ENCODE results near the gene CGNL1. TPM values are rescaled to one million over a fixed set of nuclear protein-coding genes. Genes with fewer than 3 reads are reported as not detected.

Gene CGNL1
- polyA plus RNA-seq, 1 of the 3 experiments (the other 2 are of a cell fraction): 0.23 TPM

DNA sequence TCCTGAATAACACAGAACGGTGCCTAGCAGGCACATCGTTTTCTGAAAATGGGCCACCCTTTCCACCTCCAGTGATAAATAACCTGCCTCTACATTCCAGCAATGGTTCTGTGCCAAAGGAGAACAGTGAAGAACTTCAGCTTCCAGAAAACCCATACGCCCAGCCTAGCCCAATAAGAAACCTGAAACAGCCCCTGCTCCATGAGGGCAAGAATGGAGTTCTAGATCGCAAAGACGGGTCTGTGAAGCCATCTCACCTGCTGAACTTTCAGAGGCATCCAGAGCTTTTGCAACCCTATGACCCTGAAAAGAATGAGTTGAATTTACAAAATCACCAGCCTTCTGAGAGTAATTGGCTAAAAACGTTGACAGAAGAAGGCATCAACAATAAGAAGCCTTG is 61.9 kb downstream of the CGNL1 start:
- Histone ChIP-seq H3K27ac (ENCODE audit: low read depth in 2 of 2, low read length in 1 of 2) (no peak overlapping the region), H3K9ac (no peak overlapping the region), H3K79me2 (ENCODE audit: insufficient read depth) (no peaks in the 10 kb centered on the region), H4K20me1 (ENCODE audit: insufficient read depth) (no peaks in the 10 kb centered on the region), H3F3A (replicated peaks; ENCODE audit: insufficient read depth) (peaks cover 7% of the 10 kb centered on the region), H3K27me3 (ENCODE audit: insufficient read depth) (no peaks in the 10 kb centered on the region), H2AFZ (ENCODE audit: low read depth) (no peak overlapping the region), H3K4me3 (ENCODE audit: low read depth in 2 of 2, low read length in 1 of 2) (no peak overlapping the region), H3K4me1 (ENCODE audit: control insufficient read depth in 1 of 2, insufficient read depth in 2 of 2, low read depth in 1 of 2, low read length in 1 of 2) (no peaks in the 10 kb centered on the region; a peak in 1 of 4 replicates), H3K36me3 (replicated peaks in 1 of 2; ENCODE audit: control insufficient read depth in 1 of 2, insufficient read depth in 2 of 2, low read length in 1 of 2) (no peaks in the 10 kb centered on the region), H3K9me3 (no peaks in the 10 kb centered on the region), H3K9me2 (no peaks in the 10 kb centered on the region), H3K4me2 (no peak overlapping the region)
- CTCF ChIA-PET: interaction anchor here (1.1 to 1.3 kb wide), 2 partner anchors 11 to 97 kb away, joined by 4 read pairs; no protein-coding TSS in a partner anchor
- TF ChIP-seq, protein P1, sequence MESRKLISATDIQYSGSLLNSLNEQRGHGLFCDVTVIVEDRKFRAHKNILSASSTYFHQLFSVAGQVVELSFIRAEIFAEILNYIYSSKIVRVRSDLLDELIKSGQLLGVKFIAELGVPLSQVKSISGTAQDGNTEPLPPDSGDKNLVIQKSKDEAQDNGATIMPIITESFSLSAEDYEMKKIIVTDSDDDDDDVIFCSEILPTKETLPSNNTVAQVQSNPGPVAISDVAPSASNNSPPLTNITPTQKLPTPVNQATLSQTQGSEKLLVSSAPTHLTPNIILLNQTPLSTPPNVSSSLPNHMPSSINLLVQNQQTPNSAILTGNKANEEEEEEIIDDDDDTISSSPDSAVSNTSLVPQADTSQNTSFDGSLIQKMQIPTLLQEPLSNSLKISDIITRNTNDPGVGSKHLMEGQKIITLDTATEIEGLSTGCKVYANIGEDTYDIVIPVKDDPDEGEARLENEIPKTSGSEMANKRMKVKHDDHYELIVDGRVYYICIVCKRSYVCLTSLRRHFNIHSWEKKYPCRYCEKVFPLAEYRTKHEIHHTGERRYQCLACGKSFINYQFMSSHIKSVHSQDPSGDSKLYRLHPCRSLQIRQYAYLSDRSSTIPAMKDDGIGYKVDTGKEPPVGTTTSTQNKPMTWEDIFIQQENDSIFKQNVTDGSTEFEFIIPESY (IDR thresholded peaks at IDR 0.05; ENCODE audit: borderline replicate concordance, low read depth): no peak
- TF ChIP-seq, protein P2, sequence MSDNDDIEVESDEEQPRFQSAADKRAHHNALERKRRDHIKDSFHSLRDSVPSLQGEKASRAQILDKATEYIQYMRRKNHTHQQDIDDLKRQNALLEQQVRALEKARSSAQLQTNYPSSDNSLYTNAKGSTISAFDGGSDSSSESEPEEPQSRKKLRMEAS (IDR thresholded peaks at IDR 0.05; ENCODE audit: low read depth): no peak
- TF ChIP-seq, protein P3, sequence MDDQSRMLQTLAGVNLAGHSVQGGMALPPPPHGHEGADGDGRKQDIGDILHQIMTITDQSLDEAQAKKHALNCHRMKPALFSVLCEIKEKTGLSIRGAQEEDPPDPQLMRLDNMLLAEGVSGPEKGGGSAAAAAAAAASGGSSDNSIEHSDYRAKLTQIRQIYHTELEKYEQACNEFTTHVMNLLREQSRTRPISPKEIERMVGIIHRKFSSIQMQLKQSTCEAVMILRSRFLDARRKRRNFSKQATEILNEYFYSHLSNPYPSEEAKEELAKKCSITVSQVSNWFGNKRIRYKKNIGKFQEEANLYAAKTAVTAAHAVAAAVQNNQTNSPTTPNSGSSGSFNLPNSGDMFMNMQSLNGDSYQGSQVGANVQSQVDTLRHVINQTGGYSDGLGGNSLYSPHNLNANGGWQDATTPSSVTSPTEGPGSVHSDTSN (IDR thresholded peaks at IDR 0.05): no peak
- TF ChIP-seq, protein P4, sequence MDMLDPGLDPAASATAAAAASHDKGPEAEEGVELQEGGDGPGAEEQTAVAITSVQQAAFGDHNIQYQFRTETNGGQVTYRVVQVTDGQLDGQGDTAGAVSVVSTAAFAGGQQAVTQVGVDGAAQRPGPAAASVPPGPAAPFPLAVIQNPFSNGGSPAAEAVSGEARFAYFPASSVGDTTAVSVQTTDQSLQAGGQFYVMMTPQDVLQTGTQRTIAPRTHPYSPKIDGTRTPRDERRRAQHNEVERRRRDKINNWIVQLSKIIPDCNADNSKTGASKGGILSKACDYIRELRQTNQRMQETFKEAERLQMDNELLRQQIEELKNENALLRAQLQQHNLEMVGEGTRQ (IDR thresholded peaks at IDR 0.05; ENCODE audit: borderline replicate concordance, low read depth, low read length): no peak
- no peak for TF ChIP-seq RAD21 (IDR thresholded peaks at IDR 0.05; ENCODE audit: low read length)
- whole genome bisulfite sequencing (ENCODE audit: low lambda C conversion rate): 82% methylated on average over 6 of the region's 6 CpGs
- POLR2A ChIA-PET: no interaction called here
- DNase-seq: no peak

DNA sequence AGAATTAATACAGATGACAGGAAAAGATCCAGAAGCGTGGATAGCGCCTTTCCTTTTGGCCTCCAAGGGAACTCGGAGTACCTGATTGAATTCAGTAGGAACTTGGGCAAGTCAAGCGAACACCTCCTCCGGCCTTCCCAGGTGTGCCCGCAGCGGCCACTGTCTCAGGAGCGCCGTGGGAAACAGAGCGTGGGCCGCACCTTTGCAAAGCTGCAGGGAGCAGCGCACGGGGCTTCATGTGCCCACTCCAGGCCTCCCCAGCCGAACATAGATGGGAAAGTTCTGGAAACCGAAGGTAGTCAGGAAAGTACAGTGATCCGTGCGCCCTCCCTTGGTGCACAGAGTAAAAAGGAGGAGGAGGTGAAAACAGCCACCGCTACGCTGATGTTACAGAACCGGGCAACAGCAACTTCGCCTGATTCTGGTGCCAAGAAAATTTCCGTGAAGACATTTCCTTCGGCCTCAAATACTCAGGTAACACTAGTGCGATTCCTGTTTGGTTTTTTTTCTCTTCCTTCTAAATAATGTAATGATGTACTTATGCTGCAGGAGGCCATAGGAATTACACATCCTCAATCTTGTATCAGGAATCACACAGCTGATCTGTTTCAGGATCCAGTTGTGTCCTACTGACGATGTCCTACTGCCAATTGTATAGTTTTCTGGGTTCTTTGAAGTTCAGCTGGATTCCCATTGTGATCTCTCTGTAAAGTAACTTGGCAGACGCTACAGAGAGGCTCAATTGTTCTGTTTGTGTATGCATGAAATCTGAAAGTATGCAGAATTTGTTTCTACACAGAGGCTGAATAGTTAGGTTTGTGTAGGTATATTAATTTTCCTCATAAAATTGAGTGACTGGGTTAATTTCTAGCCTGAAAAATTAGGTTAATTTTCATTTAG is 63.1 kb downstream of the CGNL1 start:
- no peak overlapping the region for H3K4me3 ChIP-seq (ENCODE audit: low read depth in 2 of 2, low read length in 1 of 2)
- no peak overlapping the region for H2AFZ ChIP-seq (ENCODE audit: low read depth)
- H4K20me1 ChIP-seq (ENCODE audit: insufficient read depth): no peaks in the 10 kb centered on the region
- no peak overlapping the region for H3K9ac ChIP-seq
- H3F3A ChIP-seq (replicated peaks; ENCODE audit: insufficient read depth): peaks cover 7% of the 10 kb centered on the region
- WGBS (ENCODE audit: low lambda C conversion rate): 92% methylated on average over 26 of the region's 26 CpGs
- no peaks in the 10 kb centered on the region for H3K9me3 ChIP-seq
- H3K27me3 ChIP-seq (ENCODE audit: insufficient read depth): no peaks in the 10 kb centered on the region
- no peaks in the 10 kb centered on the region for H3K79me2 ChIP-seq (ENCODE audit: insufficient read depth)
- CTCF ChIA-PET: no interaction called here
- no peak overlapping the region for H3K27ac ChIP-seq (ENCODE audit: low read depth in 2 of 2, low read length in 1 of 2)
- no peaks in the 10 kb centered on the region; a peak in 1 of 4 replicates for H3K4me1 ChIP-seq (ENCODE audit: control insufficient read depth in 1 of 2, insufficient read depth in 2 of 2, low read depth in 1 of 2, low read length in 1 of 2)
- H3K9me2 ChIP-seq: no peaks in the 10 kb centered on the region
- no peaks in the 10 kb centered on the region for H3K36me3 ChIP-seq (replicated peaks in 1 of 2; ENCODE audit: control insufficient read depth in 1 of 2, insufficient read depth in 2 of 2, low read length in 1 of 2)
- no peak for DNase-seq
- no peak overlapping the region for H3K4me2 ChIP-seq
- POLR2A ChIA-PET: no interaction called here
- no peak for TF ChIP-seq JUND (IDR thresholded peaks at IDR 0.05)
- TF ChIP-seq, protein P5, sequence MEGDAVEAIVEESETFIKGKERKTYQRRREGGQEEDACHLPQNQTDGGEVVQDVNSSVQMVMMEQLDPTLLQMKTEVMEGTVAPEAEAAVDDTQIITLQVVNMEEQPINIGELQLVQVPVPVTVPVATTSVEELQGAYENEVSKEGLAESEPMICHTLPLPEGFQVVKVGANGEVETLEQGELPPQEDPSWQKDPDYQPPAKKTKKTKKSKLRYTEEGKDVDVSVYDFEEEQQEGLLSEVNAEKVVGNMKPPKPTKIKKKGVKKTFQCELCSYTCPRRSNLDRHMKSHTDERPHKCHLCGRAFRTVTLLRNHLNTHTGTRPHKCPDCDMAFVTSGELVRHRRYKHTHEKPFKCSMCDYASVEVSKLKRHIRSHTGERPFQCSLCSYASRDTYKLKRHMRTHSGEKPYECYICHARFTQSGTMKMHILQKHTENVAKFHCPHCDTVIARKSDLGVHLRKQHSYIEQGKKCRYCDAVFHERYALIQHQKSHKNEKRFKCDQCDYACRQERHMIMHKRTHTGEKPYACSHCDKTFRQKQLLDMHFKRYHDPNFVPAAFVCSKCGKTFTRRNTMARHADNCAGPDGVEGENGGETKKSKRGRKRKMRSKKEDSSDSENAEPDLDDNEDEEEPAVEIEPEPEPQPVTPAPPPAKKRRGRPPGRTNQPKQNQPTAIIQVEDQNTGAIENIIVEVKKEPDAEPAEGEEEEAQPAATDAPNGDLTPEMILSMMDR (IDR thresholded peaks at IDR 0.05): no peak
- no peak for TF ChIP-seq CHD2 (IDR thresholded peaks at IDR 0.05; ENCODE audit: low read length, partially characterized antibody)
- TF ChIP-seq, protein P6, sequence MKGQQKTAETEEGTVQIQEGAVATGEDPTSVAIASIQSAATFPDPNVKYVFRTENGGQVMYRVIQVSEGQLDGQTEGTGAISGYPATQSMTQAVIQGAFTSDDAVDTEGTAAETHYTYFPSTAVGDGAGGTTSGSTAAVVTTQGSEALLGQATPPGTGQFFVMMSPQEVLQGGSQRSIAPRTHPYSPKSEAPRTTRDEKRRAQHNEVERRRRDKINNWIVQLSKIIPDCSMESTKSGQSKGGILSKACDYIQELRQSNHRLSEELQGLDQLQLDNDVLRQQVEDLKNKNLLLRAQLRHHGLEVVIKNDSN (IDR thresholded peaks at IDR 0.05; ENCODE audit: borderline replicate concordance, low read depth): no peak
- TF ChIP-seq TCF12 (IDR thresholded peaks at IDR 0.05): no peak
- TF ChIP-seq YY1 (IDR thresholded peaks at IDR 0.05; ENCODE audit: low read depth): no peak
- TF ChIP-seq NFIC (IDR thresholded peaks at IDR 0.05; ENCODE audit: borderline replicate concordance): no peak
- TF ChIP-seq RCOR1 (IDR thresholded peaks at IDR 0.05; ENCODE audit: low read length): no peak
- TF ChIP-seq RXRA (IDR thresholded peaks at IDR 0.05; ENCODE audit: borderline replicate concordance, low read depth): no peak
- TF ChIP-seq, protein P7, sequence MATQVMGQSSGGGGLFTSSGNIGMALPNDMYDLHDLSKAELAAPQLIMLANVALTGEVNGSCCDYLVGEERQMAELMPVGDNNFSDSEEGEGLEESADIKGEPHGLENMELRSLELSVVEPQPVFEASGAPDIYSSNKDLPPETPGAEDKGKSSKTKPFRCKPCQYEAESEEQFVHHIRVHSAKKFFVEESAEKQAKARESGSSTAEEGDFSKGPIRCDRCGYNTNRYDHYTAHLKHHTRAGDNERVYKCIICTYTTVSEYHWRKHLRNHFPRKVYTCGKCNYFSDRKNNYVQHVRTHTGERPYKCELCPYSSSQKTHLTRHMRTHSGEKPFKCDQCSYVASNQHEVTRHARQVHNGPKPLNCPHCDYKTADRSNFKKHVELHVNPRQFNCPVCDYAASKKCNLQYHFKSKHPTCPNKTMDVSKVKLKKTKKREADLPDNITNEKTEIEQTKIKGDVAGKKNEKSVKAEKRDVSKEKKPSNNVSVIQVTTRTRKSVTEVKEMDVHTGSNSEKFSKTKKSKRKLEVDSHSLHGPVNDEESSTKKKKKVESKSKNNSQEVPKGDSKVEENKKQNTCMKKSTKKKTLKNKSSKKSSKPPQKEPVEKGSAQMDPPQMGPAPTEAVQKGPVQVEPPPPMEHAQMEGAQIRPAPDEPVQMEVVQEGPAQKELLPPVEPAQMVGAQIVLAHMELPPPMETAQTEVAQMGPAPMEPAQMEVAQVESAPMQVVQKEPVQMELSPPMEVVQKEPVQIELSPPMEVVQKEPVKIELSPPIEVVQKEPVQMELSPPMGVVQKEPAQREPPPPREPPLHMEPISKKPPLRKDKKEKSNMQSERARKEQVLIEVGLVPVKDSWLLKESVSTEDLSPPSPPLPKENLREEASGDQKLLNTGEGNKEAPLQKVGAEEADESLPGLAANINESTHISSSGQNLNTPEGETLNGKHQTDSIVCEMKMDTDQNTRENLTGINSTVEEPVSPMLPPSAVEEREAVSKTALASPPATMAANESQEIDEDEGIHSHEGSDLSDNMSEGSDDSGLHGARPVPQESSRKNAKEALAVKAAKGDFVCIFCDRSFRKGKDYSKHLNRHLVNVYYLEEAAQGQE (IDR thresholded peaks at IDR 0.05; ENCODE audit: low read depth, low read length): no peak
